Natural killer cell (primary cell): ENCODE data around the gene PLCB3. TPM values are rescaled to one million over a fixed set of nuclear protein-coding genes. Genes with fewer than 3 reads are reported as not detected.
"Not testable (repeated sequence)": the region's sequence is repeated elsewhere in the genome, so short reads cannot be mapped to it uniquely, and the experiment has no call there.

Experiments used
- ATAC-seq, 3 donors: fragments of 150-1000 bp in 2 of 3; fragments of 200-7000 bp in 1 of 3; cut with Tn5 transposase; 1 replicate in 1 of 3; 2 replicates in 2 of 3; pipeline ENCODE4 v1.10.0; 2021; ENCODE audit warnings: mild to moderate bottlenecking in 2 of 3, moderate library complexity in 2 of 3
- DNase-seq, 2 donors: peaks; one replicate each; pipeline versions ENCODE4 v3.0.0 to v3.0.0-alpha.2; 2013 to 2021; ENCODE audit warnings: mixed read lengths in 1 of 2
- H3K27ac ChIP-seq: one replicate; pipeline ENCODE4 v1.5.1; 2013; ENCODE audit warnings: mild to moderate bottlenecking, low read length
- H3K27me3 ChIP-seq: one replicate; pipeline ENCODE4 v1.6.1; 2013; ENCODE audit warnings: low read length; ENCODE audit not compliant: control insufficient read depth, insufficient read depth
- H3K36me3 ChIP-seq: one replicate; pipeline ENCODE4 v1.6.1; 2013; ENCODE audit warnings: low read length; ENCODE audit not compliant: control insufficient read depth, insufficient read depth
- H3K4me1 ChIP-seq: one replicate; pipeline ENCODE4 v1.6.1; 2013; ENCODE audit warnings: low read length; ENCODE audit not compliant: control insufficient read depth, insufficient read depth
- H3K4me3 ChIP-seq: one replicate; pipeline ENCODE4 v1.5.1; 2013; ENCODE audit warnings: low read length
- H3K9me3 ChIP-seq: one replicate; pipeline ENCODE4 v1.6.1; 2013; ENCODE audit warnings: low read length; ENCODE audit not compliant: control insufficient read depth, insufficient read depth
- H3K27ac Mint-ChIP-seq, 2 donors: one replicate each; pipeline ENCODE4 v1.8.0; 2022; ENCODE audit warnings: mild to moderate bottlenecking in 2 of 2, mixed read lengths in 2 of 2, moderate library complexity in 1 of 2
- H3K27me3 Mint-ChIP-seq, 2 donors: one replicate each; pipeline ENCODE4 v1.8.0; 2022; ENCODE audit warnings: low read depth in 2 of 2, mixed read lengths in 2 of 2
- H3K36me3 Mint-ChIP-seq: one replicate; pipeline ENCODE4 v1.8.0; 2022; ENCODE audit warnings: mixed read lengths
- H3K4me1 Mint-ChIP-seq, 2 donors: one replicate each; pipeline ENCODE4 v1.8.0; 2022; ENCODE audit warnings: mixed read lengths in 2 of 2
- H3K4me3 Mint-ChIP-seq: one replicate; pipeline ENCODE4 v1.8.0; 2022; ENCODE audit warnings: mild to moderate bottlenecking, moderate library complexity, mixed read lengths
- H3K9me3 Mint-ChIP-seq, 2 donors: one replicate each; pipeline ENCODE4 v1.8.0; 2022; ENCODE audit warnings: mixed read lengths in 2 of 2
- CTCF ChIP-seq: fragments of 200-600 bp; IDR thresholded peaks from one replicate; pipeline ENCODE4 v1.8.0; 2022; ENCODE audit warnings: antibody characterized with exemption
- WGBS: methylation state at CpG from one replicate; pipeline ENCODE4 v1.1.7; 2013; ENCODE audit warnings: missing lambda C conversion rate; ENCODE audit not compliant: insufficient coverage; 5-methylcytosine and 5-hydroxymethylcytosine counted together
- intact Hi-C: fragments of 100-400 bp; cut with micrococcal nuclease; formaldehyde crosslinking; loops from one replicate; pipeline ENCODE4 v1.14.2; 2022
- total RNA-seq, 4 donors: library from RNA; stranded (reverse); fragments of 120-200 nt in 1 of 4; gene quantifications; one replicate each; pipeline versions ENCODE4 v1.2.3 to v1.2.4, GENCODE V29; 2013 to 2022

Gene PLCB3
- total RNA-seq, 3 donors from 2014 or later (not counting 1 experiment from before 2014, with no cell fraction given), result 5.4 to 7.6 (median 5.5) TPM

GRCh38 chr11:64245797-64246620 is 5.3 kb upstream of the PLCB3 start:
- under 1% methylated on average over 46 of the region's 46 CpGs for WGBS
- Mint-ChIP-seq H3K27me3 (no peaks in the 10 kb centered on the region), H3K9me3 (no peaks in the 10 kb centered on the region), H3K4me3 (peak overlapping the region; percentile 81), H3K27ac (peak overlapping the region; percentile 69 to 81), H3K4me1 (peaks cover 14 to 52% of the 10 kb centered on the region in 2 donors), H3K36me3 (no peaks in the 10 kb centered on the region)
- peaks cover 57% of the 10 kb centered on the region for H3K4me1 ChIP-seq
- peaks cover 10% of the 10 kb centered on the region for H3K36me3 ChIP-seq
- no peaks in the 10 kb centered on the region for H3K27me3 ChIP-seq
- no peak overlapping the region for H3K27ac ChIP-seq
- H3K9me3 ChIP-seq, result no peaks in the 10 kb centered on the region
- no peak for TF ChIP-seq CTCF
- intact Hi-C loops, result no loop called here
- DNase-seq (peak; percentile 62 to 73), ATAC-seq (peak in 1 of 3 donors; percentile 8)
- peak overlapping the region; percentile 53 for H3K4me3 ChIP-seq

- ATAC-seq, result peak; percentile 11 to 29 (median 24)
- H3K4me1 Mint-ChIP-seq, result peaks cover 14 to 47% of the 10 kb centered on the region in 2 donors
- H3K9me3 ChIP-seq, H3K36me3 ChIP-seq, H3K27ac ChIP-seq, H3K27me3 ChIP-seq, H3K27me3 Mint-ChIP-seq, H3K36me3 Mint-ChIP-seq, H3K9me3 Mint-ChIP-seq, intact Hi-C loops, DNase-seq, H3K4me3 ChIP-seq: not testable (repeated sequence)
- under 1% methylated on average over 43 of the region's 43 CpGs for whole genome bisulfite sequencing
- peak overlapping the region in 1 of 2 donors; percentile 76 for H3K27ac Mint-ChIP-seq
- H3K4me1 ChIP-seq, result peaks cover 60% of the 10 kb centered on the region
- H3K4me3 Mint-ChIP-seq, result peak overlapping the region; percentile 83
Observed at GRCh38 chr11:64246621-64246870, 4.8 kb upstream of the PLCB3 start.

GRCh38 chr11:64246871-64247728 is 4.2 kb upstream of the PLCB3 start, which contains the start of gene PPP1R14B:
TSS of gene PPP1R14B (minus strand) at chr11:64246943. CDS start at chr11:64246673, 270 bp downstream.
- DNase-seq, result peak; percentile 69 to 82
- WGBS, result 2% methylated on average over 59 of the region's 74 CpGs
- Mint-ChIP-seq H3K4me1 (peaks cover 14 to 49% of the 10 kb centered on the region in 2 donors), H3K27ac (peak within 1 kb of the TSS; percentile 69 to 81), H3K4me3 (peak within 1 kb of the TSS; percentile 85), H3K36me3 (no peaks in the 10 kb centered on the region), H3K9me3 (no peaks in the 10 kb centered on the region), H3K27me3 (no peaks in the 10 kb centered on the region)
- peak; percentile 55 to 76 (median 65) for ATAC-seq
- no peak for TF ChIP-seq CTCF
- H3K27ac ChIP-seq, result peak within 1 kb of the TSS; percentile 49
- peaks cover 10% of the 10 kb centered on the region for H3K36me3 ChIP-seq
- H3K27me3 ChIP-seq, result no peaks in the 10 kb centered on the region
- H3K9me3 ChIP-seq, result no peaks in the 10 kb centered on the region
- H3K4me1 ChIP-seq, result peaks cover 62% of the 10 kb centered on the region
- H3K4me3 ChIP-seq, result peak within 1 kb of the TSS; percentile 81
- intact Hi-C loops, result no loop called here
